ENCODE data around the gene ZSWIM5. TPM values are rescaled to one million over a fixed set of nuclear protein-coding genes. Genes with fewer than 3 reads are reported as not detected.
A peak's percentile ranks its signal among the peaks of the same experiment; 100 is the strongest.

ZSWIM5 gene
- total and polyA plus RNA-seq, 9 of the 15 experiments (the other 6 are each of a cell fraction or from before 2014, with no cell fraction given): under 0.01 to 0.07 (median 0.03) TPM; not detected in 3

- TF ChIP-seq CBX1 (IDR thresholded peaks at IDR 0.05; ENCODE audit: low read depth) (no peak), NFE2 (IDR thresholded peaks at IDR 0.05; ENCODE audit: low read depth) (peak; percentile 91), PPARD (CRISPR knock-in tag; IDR thresholded peaks at IDR 0.05) (no peak), TAL1 (IDR thresholded peaks at IDR 0.05) (peak; percentile 80), NONO (IDR thresholded peaks at IDR 0.05; ENCODE audit: low read depth in 2 of 2, low read length in 1 of 2) (0 out of 4 replicates have a peak, but pooled peaks of 1 of the 2 experiments have one; percentile 13), XRCC4 (IDR thresholded peaks at IDR 0.05; ENCODE audit: extremely low read depth, insufficient read depth, insufficient read length) (no peak), ZNF41 (CRISPR knock-in tag; conservative IDR thresholded peaks at IDR 0.05) (no peak), EWSR1 (IDR thresholded peaks at IDR 0.05; ENCODE audit: borderline replicate concordance, low read depth, partially characterized antibody) (no peak), TRIM25 (IDR thresholded peaks at IDR 0.05; ENCODE audit: borderline replicate concordance) (no peak), GTF2F1 (IDR thresholded peaks at IDR 0.05; ENCODE audit: low read depth, low read length) (no peak), ETV6 (IDR thresholded peaks at IDR 0.05; ENCODE audit: borderline replicate concordance in 1 of 2, low read depth in 2 of 2, low read length in 1 of 2) (no peak), ETV6 (CRISPR knock-in tag; IDR thresholded peaks at IDR 0.05; ENCODE audit: borderline replicate concordance) (no peak), JUND (IDR thresholded peaks at IDR 0.05; ENCODE audit: borderline replicate concordance, low read depth, low read length) (peak; percentile 95), JUND (tag; IDR thresholded peaks at IDR 0.05; ENCODE audit: borderline replicate concordance, low read depth, low read length) (peak; percentile 88; the same call in 2 of the 3 replicates), RAD21 (CRISPR knock-in tag; conservative IDR thresholded peaks at IDR 0.05 in 1 of 2, IDR thresholded peaks at IDR 0.05 in 1 of 2) (peak in 1 of 2 experiments; percentile 15; a peak in 1 of 4 replicates), FOXP1 (CRISPR knock-in tag; IDR thresholded peaks at IDR 0.05) (no peak)
- TF ChIP-seq, protein P1, sequence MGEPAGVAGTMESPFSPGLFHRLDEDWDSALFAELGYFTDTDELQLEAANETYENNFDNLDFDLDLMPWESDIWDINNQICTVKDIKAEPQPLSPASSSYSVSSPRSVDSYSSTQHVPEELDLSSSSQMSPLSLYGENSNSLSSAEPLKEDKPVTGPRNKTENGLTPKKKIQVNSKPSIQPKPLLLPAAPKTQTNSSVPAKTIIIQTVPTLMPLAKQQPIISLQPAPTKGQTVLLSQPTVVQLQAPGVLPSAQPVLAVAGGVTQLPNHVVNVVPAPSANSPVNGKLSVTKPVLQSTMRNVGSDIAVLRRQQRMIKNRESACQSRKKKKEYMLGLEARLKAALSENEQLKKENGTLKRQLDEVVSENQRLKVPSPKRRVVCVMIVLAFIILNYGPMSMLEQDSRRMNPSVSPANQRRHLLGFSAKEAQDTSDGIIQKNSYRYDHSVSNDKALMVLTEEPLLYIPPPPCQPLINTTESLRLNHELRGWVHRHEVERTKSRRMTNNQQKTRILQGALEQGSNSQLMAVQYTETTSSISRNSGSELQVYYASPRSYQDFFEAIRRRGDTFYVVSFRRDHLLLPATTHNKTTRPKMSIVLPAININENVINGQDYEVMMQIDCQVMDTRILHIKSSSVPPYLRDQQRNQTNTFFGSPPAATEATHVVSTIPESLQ (CRISPR knock-in tag; IDR thresholded peaks at IDR 0.05): no peak
- TF ChIP-seq, protein P2, sequence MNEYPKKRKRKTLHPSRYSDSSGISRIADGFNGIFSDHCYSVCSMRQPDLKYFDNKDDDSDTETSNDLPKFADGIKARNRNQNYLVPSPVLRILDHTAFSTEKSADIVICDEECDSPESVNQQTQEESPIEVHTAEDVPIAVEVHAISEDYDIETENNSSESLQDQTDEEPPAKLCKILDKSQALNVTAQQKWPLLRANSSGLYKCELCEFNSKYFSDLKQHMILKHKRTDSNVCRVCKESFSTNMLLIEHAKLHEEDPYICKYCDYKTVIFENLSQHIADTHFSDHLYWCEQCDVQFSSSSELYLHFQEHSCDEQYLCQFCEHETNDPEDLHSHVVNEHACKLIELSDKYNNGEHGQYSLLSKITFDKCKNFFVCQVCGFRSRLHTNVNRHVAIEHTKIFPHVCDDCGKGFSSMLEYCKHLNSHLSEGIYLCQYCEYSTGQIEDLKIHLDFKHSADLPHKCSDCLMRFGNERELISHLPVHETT (CRISPR knock-in tag; conservative IDR thresholded peaks at IDR 0.05 in 1 of 2, IDR thresholded peaks at IDR 0.05 in 1 of 2): peak in 1 of 2 experiments; percentile 47; a peak in 1 of 4 replicates
- TF ChIP-seq, protein P3, sequence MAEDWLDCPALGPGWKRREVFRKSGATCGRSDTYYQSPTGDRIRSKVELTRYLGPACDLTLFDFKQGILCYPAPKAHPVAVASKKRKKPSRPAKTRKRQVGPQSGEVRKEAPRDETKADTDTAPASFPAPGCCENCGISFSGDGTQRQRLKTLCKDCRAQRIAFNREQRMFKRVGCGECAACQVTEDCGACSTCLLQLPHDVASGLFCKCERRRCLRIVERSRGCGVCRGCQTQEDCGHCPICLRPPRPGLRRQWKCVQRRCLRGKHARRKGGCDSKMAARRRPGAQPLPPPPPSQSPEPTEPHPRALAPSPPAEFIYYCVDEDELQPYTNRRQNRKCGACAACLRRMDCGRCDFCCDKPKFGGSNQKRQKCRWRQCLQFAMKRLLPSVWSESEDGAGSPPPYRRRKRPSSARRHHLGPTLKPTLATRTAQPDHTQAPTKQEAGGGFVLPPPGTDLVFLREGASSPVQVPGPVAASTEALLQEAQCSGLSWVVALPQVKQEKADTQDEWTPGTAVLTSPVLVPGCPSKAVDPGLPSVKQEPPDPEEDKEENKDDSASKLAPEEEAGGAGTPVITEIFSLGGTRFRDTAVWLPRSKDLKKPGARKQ (CRISPR knock-in tag; IDR thresholded peaks at IDR 0.05): no peak
Measured at GRCh38 chr1:45037456-45037855, 168.9 kb downstream of the ZSWIM5 start (continued).
